H9 (cell line): ENCODE measurements around the gene PRRG3. TPM values are rescaled to one million over a fixed set of nuclear protein-coding genes. Genes with fewer than 3 reads are reported as not detected.

Experiments used
- DNase-seq: peaks from one replicate; pipeline ENCODE4 v3.0.0-alpha.2; 2017
- H2AFZ ChIP-seq: one replicate; pipeline ENCODE4 v1.6.1; 2013; ENCODE audit warnings: mild to moderate bottlenecking, low read length, control low read depth, moderate library complexity
- H2AK5ac ChIP-seq: 2 replicates; pipeline ENCODE4 v1.6.1; 2013; ENCODE audit warnings: low read length, control low read depth, mixed read lengths; ENCODE audit not compliant: insufficient read length
- H2BK120ac ChIP-seq: one replicate; pipeline ENCODE4 v1.6.1; 2013; ENCODE audit warnings: low read depth, mild to moderate bottlenecking, low read length, control low read depth, inconsistent platforms; ENCODE audit not compliant: poor library complexity, severe bottlenecking
- H2BK12ac ChIP-seq: 2 replicates; pipeline ENCODE4 v1.6.1; 2013; ENCODE audit warnings: low read length, control low read depth, mixed read lengths, low read depth; ENCODE audit not compliant: insufficient read length
- H2BK15ac ChIP-seq: 2 replicates; pipeline ENCODE4 v1.6.1; 2013; ENCODE audit warnings: low read depth, low read length, control low read depth
- H2BK20ac ChIP-seq: one replicate; pipeline ENCODE4 v1.6.1; 2013; ENCODE audit warnings: low read depth, mild to moderate bottlenecking, low read length, control low read depth, inconsistent platforms; ENCODE audit not compliant: poor library complexity, severe bottlenecking
- H2BK5ac ChIP-seq: 2 replicates; pipeline ENCODE4 v1.6.1; 2013; ENCODE audit warnings: low read length, control low read depth, mixed read lengths; ENCODE audit not compliant: insufficient read length
- H3K14ac ChIP-seq: 2 replicates; pipeline ENCODE4 v1.6.1; 2013; ENCODE audit warnings: low read length, control low read depth; ENCODE audit not compliant: insufficient read depth
- H3K18ac ChIP-seq: 2 replicates; pipeline ENCODE4 v1.6.1; 2013; ENCODE audit warnings: low read depth, mild to moderate bottlenecking, mixed read lengths, low read length, control low read depth; ENCODE audit not compliant: insufficient read length
- H3K23ac ChIP-seq: 2 replicates; pipeline ENCODE4 v1.6.1; 2013; ENCODE audit warnings: low read length, control low read depth, mixed read lengths, low read depth; ENCODE audit not compliant: insufficient read length
- H3K23me2 ChIP-seq: 2 replicates; pipeline ENCODE4 v1.6.1; 2013; ENCODE audit warnings: low read depth, mild to moderate bottlenecking, mixed read lengths, low read length, control low read depth; ENCODE audit not compliant: insufficient read length, poor library complexity, severe bottlenecking
- H3K27ac ChIP-seq: 2 replicates; pipeline ENCODE4 v1.5.1; 2013; ENCODE audit warnings: low read length, control low read depth, mixed read lengths, low read depth; ENCODE audit not compliant: insufficient read length
- H3K27me3 ChIP-seq: 2 replicates; pipeline ENCODE4 v1.6.1; 2013; ENCODE audit warnings: low read length, control low read depth, inconsistent platforms; ENCODE audit not compliant: insufficient read depth
- H3K4ac ChIP-seq: 2 replicates; pipeline ENCODE4 v1.6.1; 2013; ENCODE audit warnings: low read depth, mild to moderate bottlenecking, control low read depth, inconsistent platforms, low read length, moderate library complexity
- H3K4me1 ChIP-seq: 2 replicates; pipeline ENCODE4 v1.6.1; 2013; ENCODE audit warnings: low read length, control low read depth, inconsistent platforms; ENCODE audit not compliant: insufficient read depth
- H3K4me2 ChIP-seq: 2 replicates; pipeline ENCODE4 v1.6.1; 2013; ENCODE audit warnings: low read length, control low read depth, mixed read lengths; ENCODE audit not compliant: insufficient read length, insufficient read depth
- H3K56ac ChIP-seq: 2 replicates; pipeline ENCODE4 v1.6.1; 2013; ENCODE audit warnings: low read depth, mild to moderate bottlenecking, mixed read lengths, low read length, control low read depth; ENCODE audit not compliant: insufficient read length
- H3K79me1 ChIP-seq: 2 replicates; pipeline ENCODE4 v1.6.1; 2013; ENCODE audit warnings: low read depth, mild to moderate bottlenecking, moderate library complexity, low read length, control low read depth, inconsistent platforms; ENCODE audit not compliant: insufficient read depth, poor library complexity, severe bottlenecking
- H3K79me2 ChIP-seq: 2 replicates; pipeline ENCODE4 v1.6.1; 2013; ENCODE audit warnings: low read length, control low read depth, inconsistent platforms; ENCODE audit not compliant: insufficient read depth
- H3K9ac ChIP-seq: 2 replicates; pipeline ENCODE4 v1.6.1; 2013; ENCODE audit warnings: low read length, control low read depth, mixed read lengths; ENCODE audit not compliant: insufficient read length; ENCODE audit errors: extremely low read depth
- H3K9me3 ChIP-seq: one replicate; pipeline ENCODE4 v1.6.1; 2013; ENCODE audit warnings: low read depth, low read length, inconsistent platforms; ENCODE audit not compliant: control insufficient read depth
- H3T11ph ChIP-seq: one replicate; pipeline ENCODE4 v1.6.1; 2013; ENCODE audit warnings: mild to moderate bottlenecking, low read length, control low read depth, inconsistent platforms
- H4K20me1 ChIP-seq: one replicate; pipeline ENCODE4 v1.6.1; 2013; ENCODE audit not compliant: control insufficient read depth, insufficient read length, insufficient read depth
- H4K5ac ChIP-seq: 2 replicates; pipeline ENCODE4 v1.6.1; 2013; ENCODE audit warnings: low read depth, mild to moderate bottlenecking, mixed read lengths, low read length, control low read depth; ENCODE audit not compliant: insufficient read length
- H4K8ac ChIP-seq: replicated peaks from 2 replicates; pipeline ENCODE4 v1.6.1; 2013; ENCODE audit warnings: low read length, control low read depth, mixed read lengths, low read depth; ENCODE audit not compliant: insufficient read length
- H4K91ac ChIP-seq: 2 replicates; pipeline ENCODE4 v1.6.1; 2013; ENCODE audit warnings: low read depth, mild to moderate bottlenecking, moderate library complexity, mixed read lengths, low read length, control low read depth; ENCODE audit not compliant: insufficient read length
- H3K27ac Mint-ChIP-seq, 3 experiments: 2 replicates in 2 of 3; 3 replicates in 1 of 3; pipeline ENCODE4 v1.8.0; 2020 to 2021; ENCODE audit warnings: mixed read lengths in 3 of 3, mild to moderate bottlenecking in 1 of 3, moderate library complexity in 1 of 3
- H3K27me3 Mint-ChIP-seq: 2 replicates; pipeline ENCODE4 v1.8.0; 2021; ENCODE audit warnings: low read depth, mild to moderate bottlenecking, moderate library complexity, mixed read lengths
- H3K36me3 Mint-ChIP-seq, 3 experiments: 2 replicates in 2 of 3; 3 replicates in 1 of 3; pipeline ENCODE4 v1.8.0; 2020 to 2021; ENCODE audit warnings: low read depth in 3 of 3, mixed read lengths in 3 of 3; ENCODE audit not compliant: insufficient read depth in 1 of 3
- H3K4me1 Mint-ChIP-seq, 2 experiments: 2 replicates each; pipeline ENCODE4 v1.8.0; 2020; ENCODE audit warnings: mixed read lengths in 2 of 2
- H3K4me3 Mint-ChIP-seq, 2 experiments: 2 replicates in 1 of 2; 3 replicates in 1 of 2; pipeline ENCODE4 v1.8.0; 2020 to 2021; ENCODE audit warnings: mild to moderate bottlenecking in 2 of 2, mixed read lengths in 2 of 2, moderate library complexity in 1 of 2
- H3K9me3 Mint-ChIP-seq, 2 experiments: 2 replicates in 1 of 2; 3 replicates in 1 of 2; pipeline ENCODE4 v1.8.0; 2020; ENCODE audit warnings: mild to moderate bottlenecking in 2 of 2, mixed read lengths in 2 of 2, moderate library complexity in 1 of 2
- CTCF ChIP-seq: fragments of 200-600 bp; sonication (generic); conservative IDR thresholded peaks from 3 replicates; pipeline ENCODE4 v1.8.0; 2021; ENCODE audit warnings: antibody characterized with exemption, mild to moderate bottlenecking
- WGBS: extraction: QIAGEN DNeasy Blood & Tissue Kit; methylation state at CpG from one replicate; pipeline ENCODE4 v1.1.7; 2013; ENCODE audit warnings: missing lambda C conversion rate, low lambda C conversion rate, mixed read lengths; ENCODE audit not compliant: insufficient read length; ENCODE audit errors: extremely low coverage; 5-methylcytosine and 5-hydroxymethylcytosine counted together
- total RNA-seq: library from RNA; stranded (reverse); gene quantifications from 2 replicates; pipeline ENCODE4 v1.2.1, GENCODE V29; 2021

Gene PRRG3
- total RNA-seq, 1 experiment from 2014 or later = 4.9 TPM

GRCh38 chrX:151725338-151725614 lies 30.0 kb downstream of the PRRG3 start:
- Histone ChIP-seq H3K79me2 (no peaks in the 10 kb centered on the region), H4K5ac (no peak overlapping the region), H2BK15ac (no peak overlapping the region), H3K23ac (no peak overlapping the region), H2BK5ac (no peak overlapping the region), H3T11ph (no peak overlapping the region), H3K14ac (no peak overlapping the region), H3K4me2 (no peak overlapping the region), H3K4me1 (no peaks in the 10 kb centered on the region), H3K18ac (no peak overlapping the region), H3K23me2 (no peaks in the 10 kb centered on the region), H2AK5ac (no peak overlapping the region), H4K8ac (no peak overlapping the region), H2BK20ac (no peak overlapping the region), H4K91ac (no peak overlapping the region), H3K4ac (no peak overlapping the region), H3K56ac (no peak overlapping the region), H2BK12ac (no peak overlapping the region), H4K20me1 (no peaks in the 10 kb centered on the region), H2AFZ (no peak overlapping the region), H3K9ac (no peak overlapping the region), H2BK120ac (no peak overlapping the region), H3K27me3 (no peaks in the 10 kb centered on the region), H3K27ac (no peak overlapping the region), H3K79me1 (no peaks in the 10 kb centered on the region), H3K9me3 (peaks cover 68% of the 10 kb centered on the region)
- WGBS = no CpG with 5 or more reads among the region's 1 CpG
- no peak overlapping the region for H3K27ac Mint-ChIP-seq
- no peak for TF ChIP-seq CTCF
- peaks cover 5 to 11% of the 10 kb centered on the region in 2 experiments; a peak in 3 of 4 replicates for H3K4me1 Mint-ChIP-seq
- H3K27me3 Mint-ChIP-seq = peaks cover 8% of the 10 kb centered on the region
- DNase-seq = no peak
- H3K36me3 Mint-ChIP-seq = no peaks in the 10 kb centered on the region; a peak in 2 of 7 replicates
- no peak overlapping the region for H3K4me3 Mint-ChIP-seq
- H3K9me3 Mint-ChIP-seq = peaks cover 62 to 64% of the 10 kb centered on the region in 2 experiments
